HuH-7.5 (cell line): Measurements from ENCODE around the gene CLEC3A.
"Not testable (repeated sequence)": the region's sequence is repeated elsewhere in the genome, so short reads cannot be mapped to it uniquely, and the experiment has no call there.

ENCODE experiments used
- DNase-seq: peaks from one replicate; pipeline ENCODE4 v3.0.0; 2011; ENCODE audit warnings: low spot score

The CLEC3A gene

GRCh38 chr16:78028018-78028417, 5.7 kb downstream of the CLEC3A start:
- no peak for DNase-seq

- no peak for DNase-seq
These were observed 12.2 kb downstream of the CLEC3A start for GRCh38 chr16:78034530-78034929.

GRCh38 chr16:78035012-78035411, 12.7 kb downstream of the CLEC3A start:
- no peak for DNase-seq

- no peak for DNase-seq
These were observed 18.0 kb downstream of the CLEC3A start for GRCh38 chr16:78040396-78040795.

- peak; percentile 74 for DNase-seq
These were observed 23.7 kb downstream of the CLEC3A start for GRCh38 chr16:78045865-78046581.

- no peak for DNase-seq
These were observed 26.0 kb downstream of the CLEC3A start for GRCh38 chr16:78048319-78048718.

GRCh38 chr16:78050734-78051400, 28.5 kb downstream of the CLEC3A start:
- no peak for DNase-seq

- no peak for DNase-seq
These were observed 35.6 kb downstream of the CLEC3A start for GRCh38 chr16:78057803-78058564.

- not testable (repeated sequence) for DNase-seq
These were observed 37.5 kb downstream of the CLEC3A start for GRCh38 chr16:78059806-78060205.

- DNase-seq, result no peak
These were observed 37.9 kb downstream of the CLEC3A start for GRCh38 chr16:78060295-78060694.

- no peak for DNase-seq
These were observed 38.5 kb downstream of the CLEC3A start for GRCh38 chr16:78060809-78061208.

GRCh38 chr16:78065319-78065718, 43.0 kb downstream of the CLEC3A start:
- no peak for DNase-seq

- DNase-seq, result no peak
These were observed 47.6 kb downstream of the CLEC3A start for GRCh38 chr16:78069913-78070312.

- DNase-seq, result no peak
These were observed 49.9 kb downstream of the CLEC3A start for GRCh38 chr16:78072275-78072674.

GRCh38 chr16:78075800-78076199, 53.5 kb downstream of the CLEC3A start:
- DNase-seq, result no peak

GRCh38 chr16:78081341-78081740, 59.0 kb downstream of the CLEC3A start:
- no peak for DNase-seq
